Measurements from ENCODE around the gene AXDND1. TPM values are rescaled to one million over a fixed set of nuclear protein-coding genes. Genes with fewer than 3 reads are reported as not detected.
"Not testable (repeated sequence)": the region's sequence is repeated elsewhere in the genome, so short reads cannot be mapped to it uniquely, and the experiment has no call there.

Gene AXDND1
- total RNA-seq, 1 donor from 2014 or later: 0.07 TPM

DNA sequence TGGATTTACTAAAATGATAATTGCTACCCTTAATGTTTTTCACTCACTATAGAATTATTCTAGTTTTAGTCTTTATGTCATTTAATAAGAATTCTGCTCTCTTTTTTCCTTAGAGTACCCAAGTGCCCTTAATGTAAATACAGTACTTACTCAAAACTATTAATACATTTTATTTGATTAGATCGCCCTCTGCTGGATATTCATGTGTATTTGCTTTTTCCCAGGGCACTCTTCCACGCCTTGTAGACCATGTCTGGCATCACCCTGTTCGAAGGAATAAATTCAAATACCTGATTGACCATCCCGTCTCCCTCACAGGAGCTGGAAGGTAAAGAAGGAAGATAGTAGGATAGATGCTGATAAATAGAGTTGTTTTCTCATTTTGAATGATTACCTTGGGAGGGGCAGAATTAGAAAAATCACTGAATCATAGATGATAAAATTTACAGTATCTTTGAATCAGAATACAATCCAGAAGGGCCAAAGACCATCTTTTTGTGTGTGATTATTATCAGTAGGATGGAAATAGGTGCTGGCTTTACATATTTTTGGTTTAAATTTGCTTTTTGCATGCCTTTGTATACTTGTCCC, 4.1 kb downstream of the AXDND1 start:
- peak; percentile 20 for DNase-seq (ENCODE audit: low read depth, low spot score)

DNA sequence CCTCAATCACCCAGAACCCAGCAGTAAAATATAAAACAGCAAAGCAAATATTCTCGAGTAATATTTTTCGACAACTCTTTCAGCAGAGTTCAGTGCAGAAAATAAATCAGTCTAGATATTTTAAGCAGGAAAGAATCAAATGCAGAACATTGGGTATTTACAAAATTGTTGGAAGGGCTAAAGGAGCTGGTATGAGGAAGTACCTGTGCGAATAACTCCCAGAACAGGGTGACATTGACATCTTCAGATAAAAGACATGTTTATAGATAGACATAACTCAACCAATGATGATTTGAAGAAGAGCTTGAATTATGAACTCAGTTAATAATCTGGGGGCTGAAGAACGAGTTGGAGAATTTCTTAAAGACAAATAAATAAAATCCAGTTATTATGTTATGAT, 6.4 kb downstream of the AXDND1 start:
- no peak for DNase-seq (ENCODE audit: low read depth, low spot score)

DNA sequence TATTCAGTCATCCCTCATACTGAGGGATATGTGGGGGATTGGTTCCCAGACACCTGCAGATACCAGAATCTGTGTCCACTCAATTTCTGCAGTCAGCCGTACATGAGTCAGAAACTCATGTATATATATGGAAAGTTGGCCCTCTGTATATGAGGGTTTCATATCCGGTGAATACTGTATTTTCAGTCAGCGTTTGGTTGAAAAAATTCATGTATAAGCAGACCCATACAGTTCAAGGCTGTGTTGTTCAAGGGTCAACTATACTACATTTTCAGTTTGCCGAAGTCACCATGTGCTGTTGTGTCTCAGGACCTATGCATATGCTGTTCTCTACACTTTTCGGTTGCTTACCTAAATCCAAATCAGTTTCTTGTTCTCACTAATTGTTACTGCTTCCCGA, 10.5 kb downstream of the AXDND1 start:
- DNase-seq (ENCODE audit: low read depth, low spot score): no peak

DNA sequence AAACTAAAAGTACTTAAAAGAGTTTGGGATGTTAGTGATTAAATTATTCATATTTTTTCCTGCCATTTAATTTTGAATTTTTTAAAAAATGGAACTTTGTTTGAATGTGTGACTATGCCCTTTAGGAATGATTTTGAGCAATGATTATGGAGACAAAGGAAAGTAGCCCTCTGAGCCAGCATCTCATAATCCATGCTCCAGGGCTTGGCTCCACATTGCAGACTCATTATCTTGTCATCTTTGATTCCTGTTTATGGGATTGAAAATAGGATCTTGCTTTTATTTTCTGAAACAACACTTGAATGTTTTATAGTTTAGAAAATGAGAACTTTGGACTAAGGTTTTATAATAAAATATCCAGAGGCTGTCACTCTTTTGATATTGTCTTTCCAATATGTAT, 14.5 kb downstream of the AXDND1 start:
- DNase-seq (ENCODE audit: low read depth, low spot score): no peak

GRCh38 chr1:179384027-179384426, 18.3 kb downstream of the AXDND1 start:
- no peak for DNase-seq (ENCODE audit: low read depth, low spot score)

GRCh38 chr1:179385510-179385909, 19.7 kb downstream of the AXDND1 start:
- DNase-seq (ENCODE audit: low read depth, low spot score): no peak

GRCh38 chr1:179393721-179394120, 27.9 kb downstream of the AXDND1 start:
- DNase-seq (ENCODE audit: low read depth, low spot score): no peak

DNA sequence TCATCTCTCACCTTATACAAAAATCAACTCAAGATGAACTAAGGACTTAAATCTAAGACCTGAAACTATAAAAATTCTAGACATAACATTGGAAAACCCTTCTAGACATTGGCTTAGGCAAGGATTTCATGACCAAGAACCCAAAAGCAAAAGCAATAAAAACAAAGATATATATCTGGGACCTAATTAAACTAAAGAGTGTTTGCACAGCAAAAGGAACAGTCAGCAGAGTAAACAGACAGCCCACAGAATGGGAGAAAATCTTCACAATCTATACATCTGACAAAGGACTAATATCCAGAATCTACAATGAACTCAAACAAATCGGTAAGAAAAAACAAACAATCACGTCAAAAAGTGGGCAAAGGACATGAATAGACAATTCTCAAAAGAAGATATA, 33.6 kb downstream of the AXDND1 start:
- DNase-seq (ENCODE audit: low read depth, low spot score): not testable (repeated sequence)

DNA sequence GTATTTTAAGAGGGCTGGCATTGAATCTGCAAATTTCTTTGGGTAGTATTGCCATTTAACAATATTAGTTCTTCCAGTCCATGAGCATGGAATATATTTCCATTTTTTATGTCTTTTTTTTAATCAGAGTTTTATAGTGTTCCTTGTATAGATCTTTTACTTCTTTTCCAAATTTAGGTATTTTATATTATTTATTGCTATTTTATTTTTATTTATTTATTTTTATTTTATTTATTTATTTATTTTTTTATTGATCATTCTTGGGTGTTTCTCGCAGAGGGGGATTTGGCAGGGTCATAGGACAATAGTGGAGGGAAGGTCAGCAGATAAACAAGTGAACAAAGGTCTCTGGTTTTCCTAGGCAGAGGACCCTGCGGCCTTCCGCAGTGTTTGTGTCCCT, 52.0 kb downstream of the AXDND1 start:
- DNase-seq (ENCODE audit: low read depth, low spot score): not testable (repeated sequence)

DNA sequence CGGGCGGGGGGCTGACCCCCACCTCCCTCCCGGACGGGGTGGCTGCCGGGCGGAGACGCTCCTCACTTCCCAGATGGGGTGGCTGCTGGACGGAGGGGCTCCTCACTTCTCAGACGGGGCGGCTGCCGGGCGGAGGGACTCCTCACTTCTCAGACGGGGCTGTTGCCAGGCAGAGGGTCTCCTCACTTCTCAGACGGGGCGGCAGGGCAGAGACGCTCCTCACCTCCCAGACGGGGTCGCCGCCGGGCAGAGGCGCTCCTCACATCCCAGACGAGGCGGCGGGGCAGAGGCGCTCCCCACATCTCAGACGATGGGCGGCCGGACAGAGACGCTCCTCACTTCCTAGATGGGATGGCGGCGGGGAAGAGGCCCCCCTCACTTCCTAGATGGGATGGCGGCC, 52.9 kb downstream of the AXDND1 start:
- DNase-seq (ENCODE audit: low read depth, low spot score): not testable (repeated sequence)

GRCh38 chr1:179424610-179425009, 58.8 kb downstream of the AXDND1 start:
- DNase-seq (ENCODE audit: low read depth, low spot score): no peak

DNA sequence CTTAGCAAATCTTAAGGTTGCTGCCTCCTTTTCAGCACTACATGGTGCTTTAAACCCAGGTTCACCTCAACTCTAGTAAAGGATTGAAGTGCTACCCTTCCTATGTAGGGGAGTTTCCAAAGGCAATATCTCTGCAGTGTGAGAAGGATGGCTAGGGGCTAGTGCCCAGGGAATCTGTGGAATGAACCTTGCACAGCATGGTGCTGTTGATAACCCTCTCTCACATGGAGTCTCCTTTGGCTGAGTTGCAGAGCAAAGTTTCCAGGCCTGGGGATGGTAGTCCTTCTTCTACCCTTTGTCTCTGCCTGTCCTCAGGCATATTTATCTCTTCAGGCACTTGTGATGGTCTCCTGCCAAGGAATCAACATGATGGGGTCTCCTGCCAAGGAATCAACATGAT, 59.4 kb downstream of the AXDND1 start:
- DNase-seq (ENCODE audit: low read depth, low spot score): no peak

GRCh38 chr1:179437171-179437570, 71.4 kb downstream of the AXDND1 start:
- DNase-seq (ENCODE audit: low read depth, low spot score): no peak

DNA sequence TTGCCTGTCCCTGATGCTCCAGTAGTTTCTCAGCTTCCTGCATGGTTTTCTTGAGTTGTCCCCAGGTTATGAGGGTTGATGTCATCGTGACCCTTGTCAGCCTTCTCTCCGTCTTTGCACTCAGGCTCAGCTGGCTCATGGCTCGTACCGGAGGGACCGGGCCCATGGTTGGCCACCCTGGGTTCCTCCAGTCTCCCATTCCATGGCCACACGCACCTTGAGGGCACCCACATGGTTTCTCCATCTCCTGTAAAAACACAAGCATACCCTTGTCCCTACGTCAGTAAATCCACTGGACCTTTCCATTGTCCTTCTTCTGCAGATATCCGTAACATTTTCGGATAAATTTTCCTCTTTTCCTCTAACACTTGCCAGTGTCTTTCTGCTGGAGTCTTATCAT, 73.9 kb downstream of the AXDND1 start:
- DNase-seq (ENCODE audit: low read depth, low spot score): not testable (repeated sequence)

DNA sequence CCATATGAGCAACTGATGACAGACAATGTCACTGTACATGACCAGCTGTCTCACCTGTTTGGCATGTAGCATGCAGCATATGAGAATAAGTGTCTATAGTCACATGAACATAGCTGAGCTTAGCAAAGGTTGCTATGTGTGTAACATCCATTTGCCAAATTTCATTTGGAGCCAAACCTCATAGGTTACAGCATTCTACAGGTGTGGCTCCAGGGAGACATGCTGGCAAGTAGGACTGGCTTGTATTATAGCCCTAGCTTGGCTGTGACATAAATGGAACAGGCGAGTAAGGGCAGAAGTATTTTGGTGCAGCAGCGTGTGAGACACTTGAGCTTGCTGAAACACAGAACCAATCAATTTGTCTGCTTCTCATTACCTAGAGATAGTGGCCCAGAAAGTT, 74.5 kb downstream of the AXDND1 start:
- DNase-seq (ENCODE audit: low read depth, low spot score): not testable (repeated sequence)

- DNase-seq (ENCODE audit: low read depth, low spot score): no peak
Measured at GRCh38 chr1:179440971-179441370, 75.2 kb downstream of the AXDND1 start.

GRCh38 chr1:179441501-179441900, 75.7 kb downstream of the AXDND1 start:
- no peak for DNase-seq (ENCODE audit: low read depth, low spot score)

- DNase-seq (ENCODE audit: low read depth, low spot score): not testable (repeated sequence)
Measured at GRCh38 chr1:179442846-179443245, 77.1 kb downstream of the AXDND1 start.

- DNase-seq (ENCODE audit: low read depth, low spot score): no peak
Measured at GRCh38 chr1:179445593-179445992, 79.8 kb downstream of the AXDND1 start.

DNA sequence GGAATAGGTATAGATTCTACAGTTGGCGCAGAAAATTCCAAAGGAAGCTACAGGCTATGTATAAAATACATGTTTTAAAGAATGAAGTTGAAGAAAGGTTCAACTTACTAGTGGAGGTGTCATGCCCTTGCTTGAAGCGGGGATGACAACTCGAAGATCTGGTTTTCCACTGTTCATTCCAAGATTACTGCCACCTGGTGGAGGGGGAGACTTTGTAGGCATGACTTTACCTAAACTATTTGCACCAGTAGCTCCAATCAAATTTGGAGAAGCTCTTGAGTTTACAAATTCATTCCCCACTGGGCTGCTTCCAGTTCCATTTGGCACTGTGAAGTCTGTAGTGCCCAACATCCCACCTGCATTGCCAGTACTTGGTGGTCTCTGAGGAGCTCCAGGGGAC, 81.7 kb downstream of the AXDND1 start:
- DNase-seq (ENCODE audit: low read depth, low spot score): no peak

DNA sequence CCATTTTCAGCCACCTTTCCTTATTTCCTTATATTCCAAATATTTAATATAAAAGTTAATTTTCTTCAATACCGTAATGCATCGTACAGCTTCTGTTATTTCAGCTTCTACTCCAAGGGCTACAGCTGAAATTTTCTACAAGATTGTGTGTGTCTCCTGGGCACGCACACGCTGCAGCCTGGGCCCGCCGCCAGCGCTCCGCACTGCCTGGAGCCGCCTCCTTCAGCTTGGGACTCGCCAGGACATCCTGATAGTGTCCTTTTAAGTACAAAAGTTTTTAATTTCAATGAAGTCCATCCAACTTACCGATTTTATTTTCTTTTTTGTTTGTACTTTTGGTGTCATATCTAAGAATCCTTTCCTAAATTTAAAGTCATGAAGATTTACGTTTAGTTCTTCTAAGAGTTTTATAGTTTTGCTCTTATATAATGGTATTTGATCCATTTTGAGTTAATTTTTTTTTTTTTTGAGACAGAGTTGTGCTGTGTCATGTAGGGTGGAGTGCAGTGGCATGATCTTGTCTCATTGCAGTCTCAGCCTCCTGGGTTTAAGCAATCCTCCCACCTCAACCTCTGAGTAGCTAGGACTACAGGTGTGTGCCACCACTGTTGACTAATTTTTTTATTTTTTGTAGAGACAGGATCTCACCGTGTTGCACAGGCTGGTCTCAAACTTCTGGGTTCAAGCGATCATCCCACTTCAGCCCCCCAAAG, 82.8 kb downstream of the AXDND1 start:
- no peak for DNase-seq (ENCODE audit: low read depth, low spot score)

- DNase-seq (ENCODE audit: low read depth, low spot score): not testable (repeated sequence)
Measured at GRCh38 chr1:179459606-179460206, 93.9 kb downstream of the AXDND1 start.

DNA sequence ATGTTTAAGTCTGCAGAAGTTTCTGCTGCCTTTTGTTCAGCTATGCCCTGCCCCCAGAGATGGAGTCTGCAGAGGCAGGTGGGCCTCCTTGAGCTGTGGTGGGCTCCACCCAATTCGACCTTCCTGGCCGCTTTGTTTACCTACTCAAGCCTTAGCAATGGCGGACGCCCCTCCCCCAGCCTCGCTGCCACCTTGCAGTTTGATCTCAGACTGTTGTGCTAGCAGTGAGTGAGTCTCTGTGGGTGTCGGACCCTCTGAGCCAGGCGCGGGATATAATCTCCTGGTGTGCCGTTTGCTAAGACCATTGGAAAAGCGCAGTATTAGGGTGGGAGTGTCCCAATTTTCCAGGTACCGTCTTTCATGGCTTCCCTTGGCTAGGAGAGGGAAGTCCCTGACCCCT, 99.9 kb downstream of the AXDND1 start:
- DNase-seq (ENCODE audit: low read depth, low spot score): not testable (repeated sequence)
